Endothelial cell of umbilical vein (primary cell): Measurements from ENCODE around the gene ZNF808. TPM values are rescaled to one million over a fixed set of nuclear protein-coding genes. Genes with fewer than 3 reads are reported as not detected.

Experiments
- BruUV-seq: library from RNA; stranded (reverse); fragments of 400-500 nt; replicated peaks from 2 replicates; lab custom pipeline; 2021; lab: Mats Ljungman, UMichigan
- CTCF ChIA-PET: fragments of 300-600, 350-600 bp; sonication (Branson Sonifier 250); formaldehyde crosslinking; loops from one replicate; lab custom pipeline; 2021; ENCODE audit warnings: antibody characterized with exemption, inconsistent platforms; lab: Charles Lee
- POLR2A ChIA-PET: fragments of 300-600, 350-600 bp; sonication (Branson Sonifier 250); formaldehyde crosslinking; loops from one replicate; lab custom pipeline; 2021; ENCODE audit warnings: antibody characterized with exemption, inconsistent platforms; lab: Charles Lee
- DNase-seq: peaks from one replicate; pipeline ENCODE4 v3.0.0-alpha.2; 2011; ENCODE audit warnings: low read depth, low spot score
- FAIRE-seq: peaks from 2 replicates; lab custom pipeline; 2011; peaks lifted over from hg19 to GRCh38; lab: Jason Lieb, UNC
- H2AFZ ChIP-seq: 2 replicates; pipeline ENCODE4 v1.6.0; 2012; ENCODE audit warnings: low read depth, low read length, control low read depth, inconsistent platforms
- H3K27ac ChIP-seq: 2 replicates; pipeline ENCODE4 v1.5.1; 2011; ENCODE audit warnings: low read depth, mild to moderate bottlenecking, control low read depth, low read length, moderate library complexity; ENCODE audit not compliant: insufficient read depth
- H3K27me3 ChIP-seq, 2 experiments: 2 replicates each; pipeline versions ENCODE4 v1.6.0 to v1.6.1; 2011; ENCODE audit warnings: low read length in 2 of 2, mixed read lengths in 1 of 2; ENCODE audit not compliant: control insufficient read depth in 2 of 2, insufficient read depth in 2 of 2
- H3K36me3 ChIP-seq, 2 experiments: 2 replicates in 1 of 2; 3 replicates in 1 of 2; pipeline ENCODE4 v1.5.1; 2011; ENCODE audit warnings: low read length in 2 of 2, mild to moderate bottlenecking in 1 of 2, moderate library complexity in 1 of 2; ENCODE audit not compliant: control insufficient read depth in 2 of 2, insufficient read depth in 2 of 2; ENCODE audit errors: extremely low read depth in 1 of 2
- H3K4me1 ChIP-seq: 3 replicates; pipeline ENCODE4 v1.5.1; 2011; ENCODE audit warnings: mild to moderate bottlenecking, low read length; ENCODE audit not compliant: control insufficient read depth, insufficient read depth; ENCODE audit errors: extremely low read depth
- H3K4me2 ChIP-seq: 2 replicates; pipeline ENCODE4 v1.6.1; 2011; ENCODE audit warnings: low read length, control low read depth, mixed read lengths; ENCODE audit not compliant: insufficient read depth
- H3K4me3 ChIP-seq, 3 experiments: fragments of 200-600 bp in 1 of 3; sonication (generic), shearing (Covaris generic) in 1 of 3; replicated peaks in 1 of 3; 2 replicates each; pipeline ENCODE4 v1.5.1; 2011 to 2016; ENCODE audit warnings: control low read depth in 3 of 3, low read length in 3 of 3, mild to moderate bottlenecking in 2 of 3, inconsistent platforms in 1 of 3, low read depth in 1 of 3, moderate library complexity in 1 of 3; ENCODE audit not compliant: insufficient read depth in 1 of 3
- H3K79me2 ChIP-seq: 2 replicates; pipeline ENCODE4 v1.6.0; 2012; ENCODE audit warnings: low read length, inconsistent platforms; ENCODE audit not compliant: control insufficient read depth, insufficient read depth
- H3K9ac ChIP-seq: replicated peaks from 2 replicates; pipeline ENCODE3; 2011; ENCODE audit warnings: low read length, control low read depth; ENCODE audit not compliant: insufficient read depth; ENCODE audit errors: extremely low read depth
- H3K9me1 ChIP-seq: replicated peaks from 3 replicates; pipeline ENCODE4 v1.6.0; 2011; ENCODE audit warnings: mild to moderate bottlenecking, low read length; ENCODE audit not compliant: control insufficient read depth, insufficient read depth; ENCODE audit errors: extremely low read depth
- H3K9me3 ChIP-seq: replicated peaks from 2 replicates; pipeline ENCODE4 v1.5.1; 2012; ENCODE audit warnings: low read length, inconsistent platforms; ENCODE audit not compliant: control insufficient read depth, insufficient read depth
- H4K20me1 ChIP-seq: replicated peaks from 2 replicates; pipeline ENCODE3; 2011; ENCODE audit warnings: mild to moderate bottlenecking, low read length; ENCODE audit not compliant: control insufficient read depth, insufficient read depth; ENCODE audit errors: extremely low read depth
- CTCF ChIP-seq, 2 donors: IDR thresholded peaks; 1 replicate in 1 of 2; 2 replicates in 1 of 2; pipeline ENCODE4 v1.5.1; 2011; ENCODE audit warnings: low read length in 2 of 2, mild to moderate bottlenecking in 2 of 2, moderate library complexity in 2 of 2, control low read depth in 1 of 2, inconsistent platforms in 1 of 2, low read depth in 1 of 2; ENCODE audit not compliant: insufficient read depth in 1 of 2; ENCODE audit errors: extremely low read depth in 1 of 2
- EZH2 ChIP-seq: IDR thresholded peaks from 2 replicates; pipeline ENCODE4 v1.6.1; 2012; ENCODE audit warnings: borderline replicate concordance, low read depth, mild to moderate bottlenecking, moderate library complexity, low read length, inconsistent platforms; ENCODE audit not compliant: severe bottlenecking
- FOS ChIP-seq: IDR thresholded peaks from 2 replicates; pipeline ENCODE4 v1.6.1; 2011; ENCODE audit warnings: mild to moderate bottlenecking, low read length, moderate library complexity, borderline replicate concordance; ENCODE audit not compliant: insufficient read depth
- GATA2 ChIP-seq: IDR thresholded peaks from 2 replicates; pipeline ENCODE4 v1.7.0; 2011; ENCODE audit warnings: low read depth, mild to moderate bottlenecking, moderate library complexity, mixed read lengths, low read length; ENCODE audit not compliant: insufficient read length, insufficient read depth
- JUN ChIP-seq: IDR thresholded peaks from 2 replicates; pipeline ENCODE4 v1.6.1; 2011; ENCODE audit warnings: borderline replicate concordance, low read depth; ENCODE audit not compliant: insufficient read length, insufficient read depth
- MAX ChIP-seq: IDR thresholded peaks from 2 replicates; pipeline ENCODE4 v1.6.1; 2011; ENCODE audit not compliant: insufficient read depth, insufficient read length
- MYC ChIP-seq: IDR thresholded peaks from one replicate; pipeline ENCODE4 v1.6.1; 2011; ENCODE audit warnings: mild to moderate bottlenecking, low read depth, low read length
- POLR2A ChIP-seq: IDR thresholded peaks from 2 replicates; pipeline ENCODE4 v1.6.1; 2012; ENCODE audit warnings: low read depth, mild to moderate bottlenecking, control low read depth, low read length
- POLR2AphosphoS5 ChIP-seq: IDR thresholded peaks from 2 replicates; pipeline ENCODE4 v1.6.1; 2012; ENCODE audit warnings: low read depth, mild to moderate bottlenecking, control low read depth, low read length, moderate library complexity; ENCODE audit not compliant: insufficient read depth
- dilution Hi-C: fragments of 300-500 bp; cut with MboI; formaldehyde crosslinking; loops from one replicate; pipeline ENCODE4 v1.15.0; 2019; ENCODE audit warnings: low sequenced_read_pairs; ENCODE audit not compliant: extremely low pct_ligation_motif_present
- intact Hi-C: fragments of 100-400 bp; cut with micrococcal nuclease; formaldehyde crosslinking; loops from one replicate; pipeline ENCODE4 v1.10.0; 2022
- polyA plus RNA-seq, 4 experiments: library from polyadenylated mRNA; depleted of rRNA in 3 of 4; stranded (reverse) in 3 of 4; unstranded in 1 of 4; fragments of >200 nt; gene quantifications; 2 replicates each; pipeline versions ENCODE4 v1.2.1 to v1.2.3, GENCODE V29; 2011 to 2012; ENCODE audit warnings: missing spikeins in 1 of 4
- total RNA-seq: library from RNA; stranded (reverse); gene quantifications from 2 replicates; pipeline ENCODE4 v1.2.3, GENCODE V29; 2021

The ZNF808 gene
- total and polyA plus RNA-seq, 2 donors (not counting 3 experiments of a cell fraction or from before 2014, with no cell fraction given): 1.9 to 15.2 TPM

- Histone ChIP-seq H3K4me3 (no peak overlapping the region), H3K27me3 (no peaks in the 10 kb centered on the region), H3K4me1 (no peaks in the 10 kb centered on the region), H3K9me1 (no peaks in the 10 kb centered on the region), H3K9ac (no peak overlapping the region), H2AFZ (no peak overlapping the region), H3K9me3 (no peaks in the 10 kb centered on the region), H3K79me2 (no peaks in the 10 kb centered on the region), H3K4me2 (no peak overlapping the region), H4K20me1 (no peaks in the 10 kb centered on the region), H3K27ac (no peak overlapping the region), H3K36me3 (no peaks in the 10 kb centered on the region)
- no TSS peak for BruUV-seq
- CTCF ChIA-PET: no interaction called here
- FAIRE-seq: no peak
- POLR2A ChIA-PET: no interaction called here
- TF ChIP-seq CTCF (IDR thresholded peaks at IDR 0.05; ENCODE audit: extremely low read depth in 1 of 2, insufficient read depth in 1 of 2, low read depth in 1 of 2, low read length in 2 of 2): no peak
- intact Hi-C loops (no loop called here), dilution Hi-C loops (no loop called here)
- DNase-seq: no peak
Observed at GRCh38 chr19:52507266-52507665, 20.2 kb upstream of the ZNF808 start.

- Histone ChIP-seq H2AFZ (no peak overlapping the region), H4K20me1 (no peaks in the 10 kb centered on the region), H3K36me3 (no peaks in the 10 kb centered on the region), H3K79me2 (no peaks in the 10 kb centered on the region), H3K9me1 (no peaks in the 10 kb centered on the region), H3K27ac (no peak overlapping the region), H3K9ac (no peak overlapping the region), H3K4me2 (no peak overlapping the region), H3K4me1 (no peaks in the 10 kb centered on the region), H3K27me3 (no peaks in the 10 kb centered on the region), H3K9me3 (no peaks in the 10 kb centered on the region), H3K4me3 (no peak overlapping the region)
- TF ChIP-seq CTCF (IDR thresholded peaks at IDR 0.05; ENCODE audit: extremely low read depth in 1 of 2, insufficient read depth in 1 of 2, low read depth in 1 of 2, low read length in 2 of 2) (no peak), JUN (no peak), FOS (no peak), GATA2 (no peak), POLR2A (no peak), MAX (no peak), MYC (no peak), EZH2 (no peak), POLR2AphosphoS5 (no peak)
- ChIA-PET CTCF (no interaction called here), POLR2A (no interaction called here)
- no TSS peak for BruUV-seq
- dilution Hi-C loops (no loop called here), intact Hi-C loops (no loop called here)
- FAIRE-seq (no peak), DNase-seq (no peak)
Observed at GRCh38 chr19:52516191-52516590, 11.3 kb upstream of the ZNF808 start.
